GM18526 (cell line): ENCODE data around the gene TMEM200A.

Source experiments
- POLR2A ChIP-seq: IDR thresholded peaks from 3 replicates; pipeline ENCODE4 v1.6.1; 2011; ENCODE audit not compliant: insufficient read length; ENCODE audit errors: extremely low read depth

Gene TMEM200A

DNA sequence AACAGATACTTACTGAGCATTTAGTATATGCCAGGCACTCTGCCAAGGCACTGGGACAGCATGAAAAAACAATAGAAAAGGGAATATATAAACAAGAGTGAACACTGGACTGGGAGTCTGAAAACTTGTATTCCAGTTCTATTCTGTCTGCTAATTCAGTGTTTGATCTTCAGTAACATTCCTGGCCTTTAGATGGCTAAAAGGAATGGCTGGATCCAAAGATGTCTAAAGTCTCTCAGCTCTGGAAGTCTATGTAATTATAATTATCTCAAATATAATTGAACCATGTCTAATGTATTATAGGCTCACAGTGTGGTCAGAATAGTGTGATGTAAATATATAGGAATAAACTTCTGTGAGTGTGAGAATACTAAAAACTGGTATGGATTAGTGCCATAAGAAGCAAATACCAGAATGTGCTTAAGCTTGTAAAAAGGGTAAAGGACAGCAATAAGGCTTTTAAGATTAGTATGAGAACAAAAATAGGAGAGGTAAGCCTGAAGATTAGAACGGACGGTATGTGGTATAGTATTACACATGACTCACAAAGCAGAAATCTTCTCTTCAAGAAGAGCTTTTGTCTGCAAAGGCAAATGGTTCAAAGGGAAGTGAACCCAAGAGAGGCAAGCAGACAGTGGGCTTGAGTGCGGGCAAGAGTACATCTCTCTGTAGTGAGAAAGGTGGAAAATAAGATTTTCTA is 68.5 kb downstream of the TMEM200A start:
- no peak for TF ChIP-seq POLR2A

DNA sequence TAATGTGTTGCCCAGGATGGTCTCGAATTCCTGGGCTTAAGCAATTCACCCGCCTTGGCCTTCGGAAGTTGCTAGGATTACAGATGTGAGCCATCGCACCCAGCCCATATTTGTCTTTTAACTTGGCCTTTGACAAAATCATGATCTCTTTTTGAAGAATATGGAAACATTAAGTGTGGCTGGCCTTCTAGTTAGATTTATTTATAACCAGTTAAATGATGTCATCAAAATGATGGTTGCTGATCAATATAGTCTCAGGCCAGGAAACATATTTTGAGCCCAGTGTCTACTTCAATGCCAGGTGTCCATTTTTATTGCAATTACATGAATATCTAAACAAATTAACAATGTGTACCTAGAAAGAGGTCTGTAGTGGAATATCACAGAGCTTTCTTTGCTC is 69.4 kb downstream of the TMEM200A start:
- no peak for TF ChIP-seq POLR2A

DNA sequence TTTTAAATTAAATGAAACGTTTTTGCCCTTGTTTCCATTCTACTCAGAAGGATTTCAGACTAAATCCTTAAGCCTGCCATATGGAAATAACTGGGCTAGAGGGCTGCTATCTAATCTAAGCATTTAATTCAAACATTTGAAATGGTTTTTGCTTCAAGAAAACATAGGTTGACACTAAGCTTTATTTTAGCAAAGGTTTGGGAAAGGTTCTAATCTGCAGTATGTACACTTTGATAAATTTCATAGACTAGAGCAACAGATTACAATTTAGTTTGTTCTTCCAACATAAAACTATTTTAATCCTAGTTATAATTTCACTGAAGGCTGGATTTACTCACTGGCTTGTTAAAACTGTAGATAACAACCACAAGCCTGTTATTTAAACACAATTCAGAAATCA is 72.1 kb downstream of the TMEM200A start:
- TF ChIP-seq POLR2A, result no peak

DNA sequence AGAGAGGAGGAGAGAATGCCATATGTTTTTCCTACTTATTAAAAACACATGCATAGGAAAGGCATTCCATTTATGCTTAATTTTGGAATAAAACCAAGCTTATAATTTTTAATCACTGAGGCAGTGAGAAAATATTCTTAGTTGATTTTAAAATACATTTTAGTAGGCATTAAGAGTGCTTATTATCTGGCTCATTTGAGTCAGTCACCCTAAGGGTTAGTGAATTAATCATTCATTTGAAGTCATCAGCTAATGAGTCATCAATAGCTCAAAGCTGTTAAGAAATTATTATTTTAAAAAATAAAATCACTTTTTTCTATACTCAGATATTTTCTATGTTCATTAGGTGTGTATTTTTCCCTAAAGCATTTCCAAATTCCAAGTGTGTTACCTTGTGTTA is 81.6 kb downstream of the TMEM200A start:
- TF ChIP-seq POLR2A, result no peak

DNA sequence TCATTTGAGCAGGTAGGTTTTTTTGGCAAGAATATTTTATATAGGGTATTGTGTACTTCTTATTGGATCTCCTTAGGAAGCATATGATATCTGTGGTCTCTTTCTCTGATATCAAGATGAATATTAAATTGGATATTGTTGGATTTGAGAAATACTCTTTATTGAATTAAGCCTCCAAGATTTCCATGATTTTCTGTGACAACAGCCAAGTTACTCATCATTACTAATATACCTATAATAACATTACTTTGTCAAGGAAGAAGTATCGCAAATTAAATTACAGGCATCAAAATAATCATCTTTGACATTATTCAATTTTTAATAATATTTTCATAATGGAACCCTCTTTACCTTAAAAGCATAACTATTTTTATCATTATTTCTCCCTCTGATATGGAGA is 86.5 kb downstream of the TMEM200A start:
- no peak for TF ChIP-seq POLR2A

- TF ChIP-seq POLR2A, result no peak
Measured at GRCh38 chr6:130453230-130453629, 87.4 kb downstream of the TMEM200A start.

GRCh38 chr6:130457605-130458004 is 91.8 kb downstream of the TMEM200A start:
- TF ChIP-seq POLR2A, result no peak

GRCh38 chr6:130459316-130459715 is 93.5 kb downstream of the TMEM200A start:
- no peak for TF ChIP-seq POLR2A

- TF ChIP-seq POLR2A, result no peak
Measured at GRCh38 chr6:130460934-130461333, 95.1 kb downstream of the TMEM200A start.

DNA sequence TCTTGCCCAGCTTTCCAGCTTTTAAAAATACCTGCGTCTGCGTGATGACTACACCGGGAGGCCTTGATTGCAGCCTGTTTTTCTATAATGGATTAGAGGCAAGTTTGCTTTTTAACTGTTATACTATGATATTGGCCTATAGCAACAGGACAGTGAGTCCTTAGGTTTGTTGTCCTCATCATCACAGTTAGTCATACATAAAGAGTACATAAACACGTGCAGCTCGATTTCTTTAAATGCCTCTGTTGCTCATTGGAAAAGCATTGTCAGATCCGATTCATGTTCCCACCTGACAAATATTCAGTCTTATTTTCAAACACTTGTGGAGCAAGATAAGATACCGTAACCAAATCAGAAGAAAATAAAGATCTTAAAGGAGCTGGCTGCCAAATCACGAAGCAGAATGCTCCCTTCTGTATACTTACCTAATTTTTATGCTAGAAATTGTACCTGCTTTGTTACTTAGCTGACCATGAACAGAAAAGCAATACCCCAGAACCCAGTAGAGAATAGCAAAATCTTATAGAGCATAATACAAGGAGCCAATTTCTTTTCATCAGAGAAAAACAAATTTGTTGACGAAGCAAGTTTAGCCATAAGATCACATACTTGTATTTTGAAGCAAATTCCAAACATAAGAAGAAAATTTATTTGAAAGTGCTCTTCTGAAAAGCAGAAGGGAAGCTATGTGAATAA is 100.4 kb downstream of the TMEM200A start:
- TF ChIP-seq POLR2A, result no peak

DNA sequence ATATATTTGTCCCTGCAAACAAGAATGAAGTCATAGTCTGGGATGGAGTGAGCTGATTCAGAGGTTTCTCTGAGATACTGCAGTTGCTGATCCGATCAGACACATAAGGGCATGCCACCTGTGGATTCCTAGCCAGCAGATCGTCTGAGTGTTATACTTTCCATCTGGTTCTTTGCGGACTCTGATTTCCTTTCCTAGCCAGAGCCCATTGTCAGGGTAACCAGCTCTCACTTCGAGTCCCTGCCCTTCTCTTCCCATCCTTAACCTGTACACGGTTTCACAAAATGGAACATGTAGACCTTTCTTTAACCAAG is 100.9 kb downstream of the TMEM200A start:
- no peak for TF ChIP-seq POLR2A

GRCh38 chr6:130467146-130468050 is 101.6 kb downstream of the TMEM200A start:
- no peak for TF ChIP-seq POLR2A

GRCh38 chr6:130470766-130471165 is 104.9 kb downstream of the TMEM200A start:
- no peak for TF ChIP-seq POLR2A

- TF ChIP-seq POLR2A, result no peak
Measured at GRCh38 chr6:130473886-130474285, 108.1 kb downstream of the TMEM200A start.

GRCh38 chr6:130482645-130483390 is 117.0 kb downstream of the TMEM200A start:
- no peak for TF ChIP-seq POLR2A

DNA sequence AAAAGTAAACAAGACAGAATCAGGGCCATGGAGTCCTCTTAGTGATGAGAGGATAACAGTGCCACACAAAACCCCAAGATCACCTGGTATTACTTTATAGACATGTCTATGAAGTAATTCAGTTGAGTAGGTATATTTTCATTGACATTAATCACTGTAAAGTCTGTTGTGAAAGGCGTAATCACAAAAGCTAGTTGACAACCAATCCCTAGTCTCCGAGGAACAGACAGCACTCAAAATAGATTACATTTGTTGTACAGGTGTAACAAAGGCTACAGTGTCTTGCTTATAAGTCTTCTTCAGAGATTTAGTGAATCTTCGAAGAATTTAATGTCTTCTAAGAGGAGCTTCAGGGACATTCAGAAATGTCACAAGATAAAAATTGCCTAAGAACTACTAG is 120.1 kb downstream of the TMEM200A start:
- no peak for TF ChIP-seq POLR2A

DNA sequence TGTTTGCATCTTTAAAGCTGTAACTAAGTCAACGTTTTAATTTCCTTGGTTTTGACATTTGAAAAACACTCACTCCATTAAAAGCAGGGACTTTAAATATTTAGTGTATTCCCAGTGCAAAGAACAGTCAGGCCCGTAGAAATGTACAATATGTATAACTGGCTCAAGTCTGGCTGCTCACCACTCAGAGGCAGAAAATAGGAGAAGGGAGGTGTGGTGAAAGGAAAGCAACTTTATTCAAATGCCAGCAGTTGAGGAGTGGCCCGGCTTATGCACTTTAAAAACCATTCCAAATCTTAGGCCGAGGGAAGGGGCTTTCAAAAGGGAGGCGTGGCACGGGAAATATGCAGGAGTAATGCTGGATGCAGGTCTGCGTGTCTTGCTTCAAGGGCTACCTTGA is 120.6 kb downstream of the TMEM200A start:
- TF ChIP-seq POLR2A, result no peak
